Cardiac fibroblast (primary cell): ENCODE measurements around the gene TGFBR3L.

Experiments
- DNase-seq, 2 donors: peaks; one replicate each; pipeline versions ENCODE4 v3.0.0 to v3.0.0-alpha.2; 2010; ENCODE audit warnings: low read depth in 2 of 2
- H3K4me3 ChIP-seq, 2 donors: replicated peaks in 1 of 2; 1 replicate in 1 of 2; 2 replicates in 1 of 2; pipeline ENCODE4 v1.5.1; 2011; ENCODE audit warnings: low read depth in 2 of 2, low read length in 2 of 2, mild to moderate bottlenecking in 2 of 2, moderate library complexity in 1 of 2
- TF ChIP-seq, protein P1 (sequence below): IDR thresholded peaks from one replicate; pipeline ENCODE4 v1.5.1; 2011; ENCODE audit warnings: low read depth, mild to moderate bottlenecking, low read length, inconsistent platforms

TGFBR3L gene

DNA sequence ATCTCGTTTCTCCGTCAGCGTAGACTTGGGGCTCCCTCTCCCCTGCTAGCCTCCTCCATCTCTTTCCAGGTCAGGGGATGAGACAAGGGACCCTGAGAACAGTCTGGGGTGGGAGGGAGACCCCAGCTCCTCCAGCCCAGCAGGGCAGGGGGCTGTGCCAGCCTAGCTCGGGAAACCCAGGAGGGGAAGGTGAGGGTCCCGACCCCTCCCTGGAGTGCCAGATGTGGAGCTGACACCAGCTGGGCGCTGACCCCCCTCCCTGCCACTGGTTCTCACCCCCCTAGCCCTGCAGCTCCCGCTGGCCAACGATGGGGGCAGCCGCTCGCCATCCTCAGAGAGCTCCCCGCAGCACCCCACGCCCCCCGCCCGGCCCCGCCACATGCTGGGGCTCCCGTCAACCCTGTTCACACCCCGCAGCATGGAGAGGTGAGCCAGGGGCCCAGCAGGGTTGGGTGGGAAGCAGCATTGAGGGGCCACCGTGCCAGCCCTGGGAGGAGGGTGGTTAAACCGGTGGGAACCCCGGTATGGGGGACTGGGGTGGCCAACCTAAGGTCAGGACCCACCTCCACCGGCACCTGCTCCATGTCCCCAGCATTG is 5.1 kb upstream of the TGFBR3L start:
- no peak overlapping the region for H3K4me3 ChIP-seq
- TF ChIP-seq, protein P1, sequence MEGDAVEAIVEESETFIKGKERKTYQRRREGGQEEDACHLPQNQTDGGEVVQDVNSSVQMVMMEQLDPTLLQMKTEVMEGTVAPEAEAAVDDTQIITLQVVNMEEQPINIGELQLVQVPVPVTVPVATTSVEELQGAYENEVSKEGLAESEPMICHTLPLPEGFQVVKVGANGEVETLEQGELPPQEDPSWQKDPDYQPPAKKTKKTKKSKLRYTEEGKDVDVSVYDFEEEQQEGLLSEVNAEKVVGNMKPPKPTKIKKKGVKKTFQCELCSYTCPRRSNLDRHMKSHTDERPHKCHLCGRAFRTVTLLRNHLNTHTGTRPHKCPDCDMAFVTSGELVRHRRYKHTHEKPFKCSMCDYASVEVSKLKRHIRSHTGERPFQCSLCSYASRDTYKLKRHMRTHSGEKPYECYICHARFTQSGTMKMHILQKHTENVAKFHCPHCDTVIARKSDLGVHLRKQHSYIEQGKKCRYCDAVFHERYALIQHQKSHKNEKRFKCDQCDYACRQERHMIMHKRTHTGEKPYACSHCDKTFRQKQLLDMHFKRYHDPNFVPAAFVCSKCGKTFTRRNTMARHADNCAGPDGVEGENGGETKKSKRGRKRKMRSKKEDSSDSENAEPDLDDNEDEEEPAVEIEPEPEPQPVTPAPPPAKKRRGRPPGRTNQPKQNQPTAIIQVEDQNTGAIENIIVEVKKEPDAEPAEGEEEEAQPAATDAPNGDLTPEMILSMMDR: no peak
- no peak for DNase-seq

DNA sequence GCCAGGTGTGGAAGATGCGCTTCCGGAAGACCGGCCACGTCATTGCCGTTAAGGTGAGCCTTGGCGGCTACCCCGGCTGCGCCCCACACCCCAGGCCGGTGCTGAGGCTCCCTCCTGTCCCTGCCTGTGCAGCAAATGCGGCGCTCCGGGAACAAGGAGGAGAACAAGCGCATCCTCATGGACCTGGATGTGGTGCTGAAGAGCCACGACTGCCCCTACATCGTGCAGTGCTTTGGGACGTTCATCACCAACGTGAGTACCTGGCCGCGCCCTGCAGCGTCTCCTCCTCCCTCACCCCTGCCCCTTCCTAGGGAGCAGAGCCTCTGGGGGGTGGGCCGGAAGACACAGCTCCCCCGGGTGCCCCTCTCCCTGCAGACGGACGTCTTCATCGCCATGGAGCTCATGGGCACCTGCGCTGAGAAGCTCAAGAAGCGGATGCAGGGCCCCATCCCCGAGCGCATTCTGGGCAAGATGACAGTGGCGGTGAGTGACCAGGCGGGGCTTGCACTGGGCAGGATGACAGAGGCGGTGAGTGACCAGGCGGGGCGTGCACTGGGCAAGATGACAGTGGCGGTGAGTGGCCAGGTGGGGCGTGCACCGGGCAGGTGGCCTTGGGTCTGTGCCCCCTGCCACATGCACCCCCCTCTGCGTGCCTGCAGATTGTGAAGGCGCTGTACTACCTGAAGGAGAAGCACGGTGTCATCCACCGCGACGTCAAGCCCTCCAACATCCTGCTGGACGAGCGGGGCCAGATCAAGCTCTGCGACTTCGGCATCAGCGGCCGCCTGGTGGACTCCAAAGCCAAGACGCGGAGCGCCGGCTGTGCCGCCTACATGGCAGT is 4.1 kb upstream of the TGFBR3L start:
- DNase-seq: no peak
- TF ChIP-seq, protein P1: no peak
- H3K4me3 ChIP-seq: no peak overlapping the region

DNA sequence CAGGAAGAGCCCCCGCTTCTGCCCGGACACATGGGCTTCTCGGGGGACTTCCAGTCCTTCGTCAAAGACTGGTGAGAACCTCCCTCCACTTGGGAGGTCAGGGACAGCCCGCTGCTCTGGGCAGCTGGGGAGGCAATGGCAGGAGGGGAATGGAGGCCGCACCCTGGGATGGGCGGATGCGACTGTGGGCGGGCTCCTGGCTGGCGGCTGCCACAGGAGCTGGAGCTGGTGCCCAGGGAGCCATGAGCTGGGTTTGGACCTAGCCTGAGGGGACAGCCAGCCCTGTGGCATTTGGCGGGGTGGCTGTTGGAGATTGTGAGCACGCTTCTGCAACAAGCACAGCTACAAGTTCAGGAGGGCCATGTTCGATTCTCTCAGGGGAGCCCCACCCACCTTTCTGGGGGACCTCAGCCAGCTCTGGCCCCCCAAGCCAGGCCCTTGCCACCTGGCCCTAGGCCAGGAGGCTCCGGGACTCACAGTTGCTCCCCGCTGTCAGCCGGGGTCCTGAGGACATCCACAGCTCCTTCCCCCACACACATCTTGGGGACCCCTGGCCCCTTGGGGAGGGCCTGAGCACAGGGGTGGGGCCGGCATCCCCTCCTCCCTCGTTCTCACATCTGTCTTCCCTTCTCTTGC is 3.0 kb upstream of the TGFBR3L start:
- TF ChIP-seq, protein P1: no peak
- no peak overlapping the region for H3K4me3 ChIP-seq
- no peak for DNase-seq

DNA sequence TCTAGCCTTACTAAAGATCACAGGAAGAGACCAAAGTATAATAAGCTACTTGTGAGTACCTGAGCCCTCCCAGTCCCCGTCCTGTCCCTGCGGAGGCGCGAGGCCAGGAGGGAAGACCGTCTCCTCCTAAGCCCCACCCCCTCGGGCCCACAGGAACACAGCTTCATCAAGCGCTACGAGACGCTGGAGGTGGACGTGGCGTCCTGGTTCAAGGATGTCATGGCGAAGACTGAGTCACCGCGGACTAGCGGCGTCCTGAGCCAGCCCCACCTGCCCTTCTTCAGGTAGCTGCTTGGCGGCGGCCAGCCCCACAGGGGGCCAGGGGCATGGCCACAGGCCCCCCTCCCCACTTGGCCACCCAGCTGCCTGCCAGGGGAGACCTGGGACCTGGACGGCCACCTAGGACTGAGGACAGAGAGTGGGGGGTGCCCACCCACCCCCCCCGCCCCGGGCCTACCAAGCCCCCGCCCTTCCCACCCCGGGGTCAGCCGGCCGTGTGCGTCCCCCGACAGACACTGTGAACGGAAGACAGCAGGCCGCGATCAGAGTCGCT is 2.4 kb upstream of the TGFBR3L start:
- H3K4me3 ChIP-seq: no peak overlapping the region
- DNase-seq: no peak
- TF ChIP-seq, protein P1: no peak

DNA sequence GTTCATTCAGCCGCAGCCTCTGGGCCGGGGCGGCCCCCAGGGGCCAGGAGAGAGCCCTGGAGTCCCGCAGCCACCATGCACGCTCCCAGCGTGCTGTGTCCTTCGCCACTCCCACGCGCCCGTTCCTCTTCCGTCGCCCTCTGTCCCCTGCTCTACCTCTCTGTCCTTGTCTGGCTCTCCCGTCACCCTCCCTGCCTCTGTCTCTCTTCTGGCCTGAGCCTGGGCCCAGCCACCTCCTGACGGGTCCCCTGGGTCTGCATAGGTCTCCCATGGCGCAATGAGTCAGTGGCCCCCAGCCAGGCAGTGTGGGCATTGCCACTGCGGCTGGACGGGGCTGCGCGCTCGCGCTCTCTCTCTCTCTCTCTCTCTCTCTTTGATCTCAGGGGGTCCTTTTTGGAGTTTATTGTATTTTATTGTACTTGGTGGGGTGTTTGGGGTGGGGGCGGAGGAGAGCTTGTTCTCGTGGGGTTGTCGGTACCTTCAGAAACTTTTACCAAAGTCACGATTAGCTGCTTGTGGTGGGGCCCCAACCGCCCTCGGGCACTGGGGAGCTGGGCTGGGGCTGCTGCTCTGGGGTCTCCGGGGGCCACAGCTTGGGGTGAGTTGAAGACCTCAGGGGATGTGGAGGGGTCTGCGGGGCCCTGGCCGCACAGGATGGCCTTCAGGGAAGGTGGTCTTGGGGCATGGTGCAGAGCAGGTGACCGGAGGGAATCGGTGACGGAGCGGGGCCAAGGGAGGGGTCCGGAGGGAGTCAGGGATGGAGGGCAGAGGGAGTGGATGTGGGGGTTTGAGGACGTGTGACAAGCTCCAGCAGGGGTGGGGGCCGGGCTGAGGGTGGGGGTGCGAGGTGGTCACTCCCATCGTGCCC is 1.7 kb upstream of the TGFBR3L start:
- DNase-seq: no peak
- H3K4me3 ChIP-seq: no peak overlapping the region
- TF ChIP-seq, protein P1: no peak

DNA sequence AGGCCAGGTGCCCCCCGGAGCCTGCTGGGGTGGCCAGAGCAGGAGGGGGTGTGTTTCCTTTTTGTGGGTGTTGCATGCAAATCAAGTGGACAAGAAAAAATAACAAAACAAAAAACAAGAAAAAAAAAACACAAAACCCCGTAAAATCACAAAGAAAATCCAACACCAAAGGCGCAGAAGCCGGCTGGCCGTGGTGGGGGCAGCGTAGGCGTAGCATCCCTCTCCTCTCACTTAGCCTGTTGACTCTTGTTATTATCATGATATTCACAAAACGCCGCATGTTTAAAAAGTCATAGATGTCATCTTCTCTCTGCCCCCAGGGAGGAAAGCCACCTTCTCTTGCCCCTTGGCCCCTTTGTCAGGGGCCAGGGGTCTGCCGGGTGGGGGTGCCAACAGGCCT is 978 bp upstream of the TGFBR3L start:
- no peak for DNase-seq
- TF ChIP-seq, protein P1: no peak
- H3K4me3 ChIP-seq: no peak overlapping the region
